K562 (cell line): ENCODE data around the gene CHAF1A. TPM values are rescaled to one million over a fixed set of nuclear protein-coding genes. Genes with fewer than 3 reads are reported as not detected.

Source experiments
- ATAC-seq: fragments of 200-7000 bp; cut with Tn5 transposase; 3 replicates; pipeline ENCODE4 v1.9.1; 2020; ENCODE audit warnings: moderate library complexity
- BruUV-seq: library from RNA; stranded (reverse); fragments of 400-500 nt; replicated peaks from 2 replicates; lab custom pipeline; 2021; lab: Mats Ljungman, UMichigan
- CTCF ChIA-PET: fragments of 300-600 bp; formaldehyde crosslinking; extraction: SDS; loops from one replicate; lab custom pipeline; 2021; ENCODE audit warnings: low intra/inter-chr PET ratio; lab: Yijun Ruan, JAX
- POLR2A ChIA-PET: fragments of 300-600, 350-650 bp; sonication (Branson Sonifier 250); formaldehyde crosslinking; extraction: SDS; loops from one replicate; lab custom pipeline; 2021; ENCODE audit warnings: antibody characterized with exemption, inconsistent platforms; lab: Yijun Ruan, JAX
- DNase-seq, 4 experiments: peaks; one replicate each; pipeline versions ENCODE4 v3.0.0 to v3.0.0-alpha.2; 2011 to 2018; ENCODE audit warnings: low spot score in 3 of 4, mixed read lengths in 3 of 4; ENCODE audit errors: extremely low read depth in 1 of 4
- FAIRE-seq: peaks from 2 replicates; lab custom pipeline; 2011; peaks lifted over from hg19 to GRCh38; lab: Jason Lieb, UNC
- H2AFZ ChIP-seq: 2 replicates; pipeline ENCODE4 v1.6.0; 2011; ENCODE audit warnings: low read depth, low read length, control low read depth, inconsistent platforms
- H3K27ac ChIP-seq: fragments of 200-600 bp; 3 replicates; pipeline ENCODE4 v1.8.0; 2011; ENCODE audit warnings: low read depth, mild to moderate bottlenecking, control low read depth, inconsistent platforms, low read length, moderate library complexity, mixed read lengths; ENCODE audit errors: extremely low read depth
- H3K27me3 ChIP-seq, 2 experiments: fragments of 300-600 bp in 1 of 2; 2 replicates in 1 of 2; 3 replicates in 1 of 2; pipeline versions ENCODE4 v1.6.0 to v1.8.0; 2011; ENCODE audit warnings: inconsistent platforms in 2 of 2, low read length in 2 of 2, mild to moderate bottlenecking in 1 of 2, mixed read lengths in 1 of 2, moderate library complexity in 1 of 2; ENCODE audit not compliant: control insufficient read depth in 2 of 2, insufficient read depth in 2 of 2
- H3K36me3 ChIP-seq: fragments of 300-600 bp; 3 replicates; pipeline ENCODE4 v1.8.0; 2011; ENCODE audit warnings: mild to moderate bottlenecking, low read length, inconsistent platforms; ENCODE audit not compliant: control insufficient read depth, insufficient read depth
- H3K4me1 ChIP-seq, 2 experiments: fragments of 200-600 bp in 1 of 2; replicated peaks in 1 of 2; 2 replicates in 1 of 2; 3 replicates in 1 of 2; pipeline versions ENCODE4 v1.5.1 to v1.8.0; 2011; ENCODE audit warnings: inconsistent platforms in 2 of 2, low read length in 2 of 2, mild to moderate bottlenecking in 1 of 2, mixed read lengths in 1 of 2, moderate library complexity in 1 of 2; ENCODE audit not compliant: control insufficient read depth in 2 of 2, insufficient read depth in 2 of 2
- H3K4me2 ChIP-seq: 2 replicates; pipeline ENCODE4 v1.6.1; 2011; ENCODE audit warnings: low read length, control low read depth, inconsistent platforms, mixed read lengths; ENCODE audit not compliant: insufficient read depth
- H3K4me3 ChIP-seq: fragments of 200-600 bp; sonication (generic), shearing (Covaris generic); 2 replicates; pipeline ENCODE4 v1.5.1; 2016; ENCODE audit warnings: control low read depth, inconsistent platforms
- H3K79me2 ChIP-seq: fragments of 200-600 bp; 3 replicates; pipeline ENCODE4 v1.8.0; 2011; ENCODE audit warnings: low read length, inconsistent platforms; ENCODE audit not compliant: control insufficient read depth, insufficient read depth
- H3K9ac ChIP-seq, 2 experiments: 2 replicates each; pipeline versions ENCODE4 v1.6.0 to v1.6.1; 2011; ENCODE audit warnings: low read depth in 2 of 2, low read length in 2 of 2, control low read depth in 1 of 2, inconsistent platforms in 1 of 2, mild to moderate bottlenecking in 1 of 2, mixed read lengths in 1 of 2; ENCODE audit not compliant: insufficient read depth in 1 of 2
- H3K9me1 ChIP-seq: one replicate; pipeline ENCODE4 v1.6.0; 2011; ENCODE audit warnings: inconsistent platforms, mild to moderate bottlenecking, low read length, moderate library complexity; ENCODE audit not compliant: control insufficient read depth, insufficient read depth
- H3K9me3 ChIP-seq: replicated peaks from 2 replicates; pipeline ENCODE4 v1.5.1; 2011; ENCODE audit warnings: low read depth, low read length, inconsistent platforms; ENCODE audit not compliant: control insufficient read depth, insufficient read depth
- H4K20me1 ChIP-seq: replicated peaks from 2 replicates; pipeline ENCODE4 v1.6.1; 2011; ENCODE audit warnings: low read length, inconsistent platforms, mixed read lengths; ENCODE audit not compliant: control insufficient read depth, insufficient read depth
- EP400 ChIP-seq: fragments of 450-650 bp; IDR thresholded peaks from 2 replicates; pipeline ENCODE4 v1.6.1; 2017; ENCODE audit warnings: antibody characterized with exemption, mild to moderate bottlenecking, moderate library complexity
- ESRRB ChIP-seq: fragments of 250-450 bp; sonication (Bioruptor Pico); IDR thresholded peaks from 2 replicates; pipeline ENCODE4 v1.5.0; 2020; ENCODE audit warnings: mild to moderate bottlenecking, moderate library complexity, borderline replicate concordance
- GATA2 ChIP-seq: sonication (generic); formaldehyde crosslinking; IDR thresholded peaks from 2 replicates; pipeline ENCODE4 v1.4.0; 2020; ENCODE audit warnings: mild to moderate bottlenecking, missing genetic modification reagents
- HNRNPL ChIP-seq: fragments of 200-400 bp; formaldehyde crosslinking; IDR thresholded peaks from 2 replicates; pipeline ENCODE4 v1.6.1; 2017; ENCODE audit warnings: low read depth, mild to moderate bottlenecking, low read length
- JUN ChIP-seq, 2 experiments: sonication (generic) in 1 of 2; formaldehyde crosslinking in 1 of 2; IDR thresholded peaks; 2 replicates each; pipeline versions ENCODE4 v1.6.1 to v1.8.0; 2012 to 2022; ENCODE audit warnings: borderline replicate concordance in 2 of 2, mild to moderate bottlenecking in 2 of 2, improper control_type of control experiment in 1 of 2, low read depth in 1 of 2, low read length in 1 of 2, missing genetic modification reagents in 1 of 2
- KAT7 ChIP-seq: sonication (generic); formaldehyde crosslinking; IDR thresholded peaks from 2 replicates; pipeline ENCODE4 v1.8.0; 2022; ENCODE audit warnings: missing genetic modification reagents, mild to moderate bottlenecking, borderline replicate concordance
- MAX ChIP-seq: sonication (generic); formaldehyde crosslinking; IDR thresholded peaks from 2 replicates; pipeline ENCODE4 v1.9.0; 2022; ENCODE audit warnings: mild to moderate bottlenecking, missing genetic modification reagents
- RBFOX2 ChIP-seq: fragments of 200-400 bp; formaldehyde crosslinking; IDR thresholded peaks from 2 replicates; pipeline ENCODE4 v1.6.1; 2017; ENCODE audit warnings: low read depth, mild to moderate bottlenecking, low read length, moderate library complexity
- SRF ChIP-seq, 2 experiments: fragments of 250-450, 450-650 bp in 1 of 2; sonication (Bioruptor Pico) in 1 of 2; sonication (generic) in 1 of 2; formaldehyde crosslinking; IDR thresholded peaks; 2 replicates each; pipeline versions ENCODE4 v1.5.0 to v1.5.1; 2020 to 2022; ENCODE audit warnings: mild to moderate bottlenecking in 1 of 2, missing genetic modification reagents in 1 of 2
- TEAD1 ChIP-seq, 2 experiments: fragments of 450-650 bp in 1 of 2; sonication (generic) in 1 of 2; formaldehyde crosslinking; IDR thresholded peaks; 2 replicates each; pipeline versions ENCODE4 v1.4.0 to v1.8.0; 2020 to 2022; ENCODE audit warnings: mild to moderate bottlenecking in 2 of 2, missing genetic modification reagents in 1 of 2
- ZNF143 ChIP-seq: sonication (generic); formaldehyde crosslinking; IDR thresholded peaks from 2 replicates; pipeline ENCODE4 v1.9.0; 2022; ENCODE audit warnings: mild to moderate bottlenecking, missing genetic modification reagents
- ZNF589 ChIP-seq: fragments of 200-800 bp; sonication (Bioruptor generic); IDR thresholded peaks from 2 replicates; pipeline ENCODE4 v1.6.1; 2016; ENCODE audit warnings: low read depth, missing genetic modification characterization, missing compliant biosample characterization
- ZNF695 ChIP-seq: fragments of 450-650 bp; formaldehyde crosslinking; IDR thresholded peaks from 2 replicates; pipeline ENCODE4 v1.4.0; 2020; ENCODE audit warnings: mild to moderate bottlenecking, moderate library complexity
- WGBS: fragments of 100-300 bp; shearing (Covaris generic); methylation state at CpG from one replicate; pipeline ENCODE4 v1.1.6; 2016; ENCODE audit warnings: low coverage, mixed read lengths; ENCODE audit not compliant: insufficient coverage; ENCODE audit errors: missing lambda C conversion rate; 5-methylcytosine and 5-hydroxymethylcytosine counted together
- in situ Hi-C: fragments of 300-500 bp; cut with MboI; formaldehyde crosslinking; loops from 4 replicates; pipeline ENCODE4 v1.15.0; 2018; ENCODE audit warnings: inconsistent platforms, mixed read lengths
- intact Hi-C: fragments of 100-400 bp; cut with micrococcal nuclease; formaldehyde crosslinking; loops from 2 replicates; pipeline ENCODE4 v1.14.2; 2022
- polyA plus RNA-seq, 8 experiments: library from polyadenylated mRNA; depleted of rRNA in 4 of 8; stranded (reverse) in 5 of 8; unstranded in 3 of 8; fragments of >200 nt; fragmentation: Nextera tagmentation in 2 of 8; fragmentation: Illumina TruSeq in 1 of 8; extraction: Ambion mirVana in 2 of 8; extraction: Trizol in 1 of 8; gene quantifications; 2 replicates each; pipeline versions ENCODE4 v1.2.1 to v1.2.3, GENCODE V29; 2011 to 2014; ENCODE audit warnings: inconsistent platforms in 1 of 8, missing spikeins in 1 of 8
- total RNA-seq, 7 experiments: library from RNA; depleted of rRNA in 6 of 7; stranded (reverse); fragments of >200 nt in 6 of 7; fragmentation: Illumina TruSeq in 2 of 7; extraction: Trizol in 2 of 7; gene quantifications; 2 replicates each; pipeline versions ENCODE4 v1.2.1 to v1.2.3, GENCODE V29; 2011 to 2021; ENCODE audit warnings: low replicate concordance in 1 of 7
- TF ChIP-seq, protein P1 (sequence below): fragments of 450-650 bp; IDR thresholded peaks from 2 replicates; pipeline ENCODE4 v1.6.1; 2017; ENCODE audit warnings: antibody characterized with exemption, mild to moderate bottlenecking

CHAF1A gene
- total and polyA plus RNA-seq, 9 of the 15 experiments (the other 6 are each of a cell fraction or from before 2014, with no cell fraction given), result 1.6 to 86.9 (median 45.2) TPM

DNA sequence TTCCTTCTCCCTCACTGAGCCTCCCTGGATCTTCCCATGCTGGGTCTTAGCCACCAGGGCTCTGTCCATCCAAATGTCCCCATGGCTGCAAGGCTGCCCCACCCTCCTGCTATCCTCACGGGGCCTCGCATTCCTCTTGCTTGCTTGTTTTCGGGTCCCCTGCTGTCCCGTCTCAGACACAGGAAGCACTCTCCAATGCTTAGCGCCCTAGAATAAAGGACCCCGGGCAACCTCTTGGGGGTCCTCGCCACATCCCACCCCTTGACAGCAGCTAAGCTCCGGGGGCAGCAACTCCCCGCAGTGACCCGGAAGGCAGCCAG, 25.8 kb upstream of the CHAF1A start (continued):
- TF ChIP-seq ZNF143 (CRISPR knock-in tag) (0 out of 2 replicates have a peak, but pooled peaks have one; percentile 20), SRF (CRISPR knock-in tag; IDR thresholded peaks at IDR 0.05) (no peak)

- no peaks in the 10 kb centered on the region for H3K9me3 ChIP-seq
- no peak for TF ChIP-seq ESRRB (CRISPR knock-in tag)
- TF ChIP-seq MAX (CRISPR knock-in tag), result 0 out of 2 replicates have a peak, but pooled peaks have one; percentile 14
- TF ChIP-seq HNRNPL, result 0 out of 2 replicates have a peak, but pooled peaks have one; percentile 23
- TF ChIP-seq ZNF589 (CRISPR knock-in tag), result no peak
- TF ChIP-seq JUN (IDR thresholded peaks at IDR 0.05; ENCODE audit: borderline replicate concordance, low read depth, low read length), result no peak
- TF ChIP-seq JUN (CRISPR knock-in tag; IDR thresholded peaks at IDR 0.05; ENCODE audit: borderline replicate concordance), result no peak
- TF ChIP-seq RBFOX2, result 0 out of 2 replicates have a peak, but pooled peaks have one; percentile 17
- no peak for TF ChIP-seq TEAD1 (CRISPR knock-in tag; IDR thresholded peaks at IDR 0.05)
- TF ChIP-seq KAT7, result 0 out of 2 replicates have a peak, but pooled peaks have one; percentile 51
- TF ChIP-seq ZNF695 (CRISPR knock-in tag), result no peak
- TF ChIP-seq GATA2 (CRISPR knock-in tag), result no peak
- no peak for TF ChIP-seq EP400
- TF ChIP-seq, protein P1, sequence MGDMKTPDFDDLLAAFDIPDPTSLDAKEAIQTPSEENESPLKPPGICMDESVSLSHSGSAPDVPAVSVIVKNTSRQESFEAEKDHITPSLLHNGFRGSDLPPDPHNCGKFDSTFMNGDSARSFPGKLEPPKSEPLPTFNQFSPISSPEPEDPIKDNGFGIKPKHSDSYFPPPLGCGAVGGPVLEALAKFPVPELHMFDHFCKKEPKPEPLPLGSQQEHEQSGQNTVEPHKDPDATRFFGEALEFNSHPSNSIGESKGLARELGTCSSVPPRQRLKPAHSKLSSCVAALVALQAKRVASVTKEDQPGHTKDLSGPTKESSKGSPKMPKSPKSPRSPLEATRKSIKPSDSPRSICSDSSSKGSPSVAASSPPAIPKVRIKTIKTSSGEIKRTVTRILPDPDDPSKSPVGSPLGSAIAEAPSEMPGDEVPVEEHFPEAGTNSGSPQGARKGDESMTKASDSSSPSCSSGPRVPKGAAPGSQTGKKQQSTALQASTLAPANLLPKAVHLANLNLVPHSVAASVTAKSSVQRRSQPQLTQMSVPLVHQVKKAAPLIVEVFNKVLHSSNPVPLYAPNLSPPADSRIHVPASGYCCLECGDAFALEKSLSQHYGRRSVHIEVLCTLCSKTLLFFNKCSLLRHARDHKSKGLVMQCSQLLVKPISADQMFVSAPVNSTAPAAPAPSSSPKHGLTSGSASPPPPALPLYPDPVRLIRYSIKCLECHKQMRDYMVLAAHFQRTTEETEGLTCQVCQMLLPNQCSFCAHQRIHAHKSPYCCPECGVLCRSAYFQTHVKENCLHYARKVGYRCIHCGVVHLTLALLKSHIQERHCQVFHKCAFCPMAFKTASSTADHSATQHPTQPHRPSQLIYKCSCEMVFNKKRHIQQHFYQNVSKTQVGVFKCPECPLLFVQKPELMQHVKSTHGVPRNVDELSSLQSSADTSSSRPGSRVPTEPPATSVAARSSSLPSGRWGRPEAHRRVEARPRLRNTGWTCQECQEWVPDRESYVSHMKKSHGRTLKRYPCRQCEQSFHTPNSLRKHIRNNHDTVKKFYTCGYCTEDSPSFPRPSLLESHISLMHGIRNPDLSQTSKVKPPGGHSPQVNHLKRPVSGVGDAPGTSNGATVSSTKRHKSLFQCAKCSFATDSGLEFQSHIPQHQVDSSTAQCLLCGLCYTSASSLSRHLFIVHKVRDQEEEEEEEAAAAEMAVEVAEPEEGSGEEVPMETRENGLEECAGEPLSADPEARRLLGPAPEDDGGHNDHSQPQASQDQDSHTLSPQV, result 0 out of 2 replicates have a peak, but pooled peaks have one; percentile 19
Measured at GRCh38 chr19:4376991-4377781, 25.3 kb upstream of the CHAF1A start.

More at GRCh38 chr19:4376991-4377781, 25.3 kb upstream of the CHAF1A start:
- Histone ChIP-seq H3K27me3 (no peaks in the 10 kb centered on the region), H2AFZ (no peak overlapping the region), H3K4me1 (peaks cover 70 to 85% of the 10 kb centered on the region in 2 experiments), H3K4me3 (no peak overlapping the region), H3K9me1 (no peaks in the 10 kb centered on the region), H3K4me2 (peak overlapping the region; percentile 85), H3K36me3 (peaks cover 47% of the 10 kb centered on the region; the same call in 2 of the 3 replicates), H3K9ac (peak overlapping the region; percentile 88 to 93; a peak in 3 of 4 replicates), H4K20me1 (peaks cover 11% of the 10 kb centered on the region), H3K27ac (peak overlapping the region; percentile 99; the same call in 2 of the 3 replicates), H3K79me2 (peaks cover 91% of the 10 kb centered on the region)
- in situ Hi-C loops (no loop called here), intact Hi-C loops (no loop called here)
- ATAC-seq (no peak), FAIRE-seq (peak; percentile 32), DNase-seq (no peak)
- ChIA-PET CTCF (interaction anchor here (0.6 kb wide), 1 partner anchor 11 kb away, joined by 3 read pairs; no protein-coding TSS in a partner anchor), POLR2A (interaction anchor here (0.6 to 5.2 kb wide), 6 partner anchors 10 to 110 kb away, joined by 3 to 46 read pairs (median 4); partner anchors contain the start of gene CHAF1A)
- BruUV-seq, result no TSS peak
- 83% methylated on average over 23 of the region's 23 CpGs for WGBS
